ENCODE data around the gene THOC3.
"Not testable (repeated sequence)": the region's sequence is repeated elsewhere in the genome, so short reads cannot be mapped to it uniquely, and the experiment has no call there.

Gene THOC3

GRCh38 chr5:175915066-175916037 is 52.8 kb downstream of the THOC3 start:
- H3K4me1 Mint-ChIP-seq, H3K4me3 Mint-ChIP-seq, H3K27me3 Mint-ChIP-seq, H3K9me3 Mint-ChIP-seq, DNase-seq, H3K27ac Mint-ChIP-seq: not testable (repeated sequence)
- ATAC-seq (replicated peaks): peak in 1 of 2 donors; percentile 34
- peaks cover 16 to 27% of the 10 kb centered on the region in 2 donors for H3K36me3 Mint-ChIP-seq

GRCh38 chr5:175913835-175914672 is 54.1 kb downstream of the THOC3 start:
- H3K4me1 Mint-ChIP-seq; H3K4me3 Mint-ChIP-seq; H3K27ac Mint-ChIP-seq; H3K9me3 Mint-ChIP-seq; DNase-seq; ATAC-seq (replicated peaks); H3K27me3 Mint-ChIP-seq: not testable (repeated sequence)
- peaks cover 14 to 20% of the 10 kb centered on the region in 2 donors for H3K36me3 Mint-ChIP-seq

GRCh38 chr5:175910072-175910471 is 58.0 kb downstream of the THOC3 start:
- ATAC-seq (replicated peaks); H3K27ac Mint-ChIP-seq; H3K9me3 Mint-ChIP-seq; DNase-seq; H3K27me3 Mint-ChIP-seq; H3K4me3 Mint-ChIP-seq: not testable (repeated sequence)
- H3K36me3 Mint-ChIP-seq: peaks cover 7 to 15% of the 10 kb centered on the region in 2 donors
- H3K4me1 Mint-ChIP-seq: peaks cover 4 to 11% of the 10 kb centered on the region in 2 donors

All from stimulated activated naive B cell treated with anti-CD40 and anti-IgM and Interleukin-4, amounts not matched to agents 10 μg/mL and 1 μg/mL and 100 μg/mL, for 72 hours (primary cell).